Measurements from ENCODE around the gene RPS6KA5.

The RPS6KA5 gene

DNA sequence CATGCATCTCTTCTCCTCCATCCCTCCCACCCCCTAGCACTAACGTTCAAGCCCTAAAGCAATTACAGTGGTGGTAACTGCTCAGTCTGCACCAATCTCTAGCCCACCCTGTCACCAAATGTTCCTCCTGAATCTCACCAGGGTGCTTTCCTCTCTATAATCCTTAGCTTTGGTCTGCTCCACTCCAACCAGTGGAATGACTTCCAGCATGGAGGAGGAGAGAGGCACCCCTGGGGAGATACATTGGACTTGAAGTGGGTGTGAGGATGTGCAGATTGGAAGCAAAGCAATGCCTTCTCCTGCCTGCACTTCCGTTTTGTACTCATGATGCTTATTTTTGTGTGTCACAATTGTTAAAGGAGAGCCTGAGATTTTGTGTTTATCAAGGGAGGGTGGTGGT is 24.1 kb upstream of the RPS6KA5 start:
- Histone ChIP-seq H3K36me3 (ENCODE audit: insufficient read depth, low read length) (no peaks in the 10 kb centered on the region), H3K4me1 (ENCODE audit: insufficient read depth, low read length) (no peaks in the 10 kb centered on the region), H3K9ac (ENCODE audit: low read depth, low read length) (no peak overlapping the region), H3K9me3 (ENCODE audit: control insufficient read depth, insufficient read depth, low read length) (no peaks in the 10 kb centered on the region)

DNA sequence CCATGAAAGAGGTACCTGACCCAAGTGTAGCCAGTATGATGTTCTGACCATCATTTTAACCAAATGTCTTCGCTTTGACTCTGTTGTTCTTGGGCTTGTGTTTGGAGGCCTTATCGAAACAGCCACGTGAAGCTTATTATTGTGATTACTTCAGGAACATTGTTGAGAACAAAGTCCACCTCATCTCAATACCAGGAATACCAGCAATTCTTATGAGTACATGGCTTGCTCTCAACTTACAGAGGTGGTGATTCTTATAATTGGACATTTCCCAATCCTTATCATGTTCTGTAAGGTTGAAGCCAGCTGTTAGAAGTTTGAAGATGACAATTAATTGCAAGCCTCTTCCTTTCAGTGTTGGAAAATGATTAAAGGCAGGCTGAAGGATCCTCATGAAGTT is 21.8 kb upstream of the RPS6KA5 start:
- no peaks in the 10 kb centered on the region for H3K36me3 ChIP-seq (ENCODE audit: insufficient read depth, low read length)
- peaks cover 2% of the 10 kb centered on the region; the same call in 1 of the 2 replicates for H3K4me1 ChIP-seq (ENCODE audit: insufficient read depth, low read length)
- H3K9me3 ChIP-seq (ENCODE audit: control insufficient read depth, insufficient read depth, low read length), result no peaks in the 10 kb centered on the region
- no peak overlapping the region for H3K9ac ChIP-seq (ENCODE audit: low read depth, low read length)

DNA sequence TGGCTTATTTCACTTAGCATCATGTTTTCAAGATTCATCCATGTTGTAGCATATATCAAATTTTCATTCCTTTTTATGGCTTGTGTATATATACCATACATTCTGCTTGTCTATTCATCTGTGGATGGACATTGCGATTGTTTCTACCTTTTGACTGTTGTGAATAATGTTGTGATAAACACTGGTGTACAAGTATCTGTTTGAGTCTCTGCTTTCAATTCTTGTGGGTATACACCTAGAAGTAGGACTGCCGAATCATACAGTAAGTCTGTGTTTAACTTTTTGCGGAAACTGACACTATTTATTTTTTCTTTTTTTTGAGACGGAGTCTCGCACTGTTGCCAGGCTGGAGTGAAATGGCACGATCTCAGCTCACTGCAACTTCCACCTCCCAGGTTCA is 19.6 kb upstream of the RPS6KA5 start:
- peaks cover 2% of the 10 kb centered on the region; the same call in 1 of the 2 replicates for H3K4me1 ChIP-seq (ENCODE audit: insufficient read depth, low read length)
- no peaks in the 10 kb centered on the region for H3K36me3 ChIP-seq (ENCODE audit: insufficient read depth, low read length)
- no peak overlapping the region for H3K9ac ChIP-seq (ENCODE audit: low read depth, low read length)
- no peaks in the 10 kb centered on the region for H3K9me3 ChIP-seq (ENCODE audit: control insufficient read depth, insufficient read depth, low read length)

DNA sequence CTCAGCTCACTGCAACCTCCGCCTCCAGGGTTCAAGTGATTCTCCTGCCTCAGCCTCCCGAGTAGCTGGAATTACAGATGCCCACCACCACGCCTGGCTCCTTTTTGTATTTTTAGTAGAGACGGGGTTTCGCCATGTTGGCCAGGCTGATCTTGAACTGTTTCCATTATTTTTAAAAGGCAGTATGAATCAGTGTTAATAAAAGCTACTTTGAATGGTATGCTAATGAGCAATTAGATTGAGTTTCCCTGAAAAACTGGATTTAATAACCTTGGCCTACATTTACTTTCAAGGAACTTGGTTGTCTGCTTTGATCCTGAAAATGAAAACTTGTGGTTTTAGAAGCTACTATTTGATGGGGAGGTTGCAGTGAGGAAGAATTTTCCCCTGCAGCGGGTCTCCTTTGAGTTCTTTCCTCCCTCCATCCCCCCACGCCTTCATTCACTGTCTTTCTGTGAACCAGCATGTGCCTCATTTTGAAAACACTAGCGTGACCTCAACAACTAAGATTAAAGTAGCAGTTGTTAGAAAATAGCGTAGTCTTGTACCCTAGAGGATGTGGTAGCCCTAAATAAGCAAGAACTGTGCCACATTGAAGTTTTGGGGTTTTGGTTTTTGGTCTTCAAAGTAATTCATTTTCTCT is 17.8 kb upstream of the RPS6KA5 start:
- peaks cover 2% of the 10 kb centered on the region; the same call in 1 of the 2 replicates for H3K4me1 ChIP-seq (ENCODE audit: insufficient read depth, low read length)
- no peaks in the 10 kb centered on the region for H3K36me3 ChIP-seq (ENCODE audit: insufficient read depth, low read length)
- no peaks in the 10 kb centered on the region for H3K9me3 ChIP-seq (ENCODE audit: control insufficient read depth, insufficient read depth, low read length)
- no peak overlapping the region for H3K9ac ChIP-seq (ENCODE audit: low read depth, low read length)

GRCh38 chr14:91075553-91075952 is 15.1 kb upstream of the RPS6KA5 start:
- no peaks in the 10 kb centered on the region for H3K36me3 ChIP-seq (ENCODE audit: insufficient read depth, low read length)
- H3K9me3 ChIP-seq (ENCODE audit: control insufficient read depth, insufficient read depth, low read length), result no peaks in the 10 kb centered on the region
- peaks cover 2% of the 10 kb centered on the region; the same call in 1 of the 2 replicates for H3K4me1 ChIP-seq (ENCODE audit: insufficient read depth, low read length)
- no peak overlapping the region for H3K9ac ChIP-seq (ENCODE audit: low read depth, low read length)

DNA sequence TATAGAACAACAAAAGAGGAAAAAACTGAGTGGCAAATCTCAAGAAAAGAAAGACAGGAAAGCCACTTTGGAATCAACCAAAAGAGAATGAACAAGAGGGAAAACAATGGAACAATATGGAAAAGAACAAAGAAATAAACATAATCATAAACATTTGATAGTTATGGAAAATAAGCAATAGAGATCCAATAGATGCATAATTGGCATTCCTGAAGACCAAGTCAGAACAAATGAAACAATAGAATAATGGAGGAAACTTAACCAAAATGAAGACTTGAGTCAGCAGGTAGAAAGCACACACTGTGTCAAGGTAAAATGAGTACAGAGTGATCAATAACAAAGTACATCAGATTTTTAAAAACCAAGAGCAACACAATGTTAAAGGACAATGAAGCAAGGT is 10.1 kb upstream of the RPS6KA5 start:
- Histone ChIP-seq H3K9me3 (ENCODE audit: control insufficient read depth, insufficient read depth, low read length) (no peaks in the 10 kb centered on the region), H3K9ac (ENCODE audit: low read depth, low read length) (no peak overlapping the region), H3K36me3 (ENCODE audit: insufficient read depth, low read length) (no peaks in the 10 kb centered on the region), H3K4me1 (ENCODE audit: insufficient read depth, low read length) (no peaks in the 10 kb centered on the region)

- no peaks in the 10 kb centered on the region for H3K9me3 ChIP-seq (ENCODE audit: control insufficient read depth, insufficient read depth, low read length)
Measured at GRCh38 chr14:91068642-91069041, 8.2 kb upstream of the RPS6KA5 start.

DNA sequence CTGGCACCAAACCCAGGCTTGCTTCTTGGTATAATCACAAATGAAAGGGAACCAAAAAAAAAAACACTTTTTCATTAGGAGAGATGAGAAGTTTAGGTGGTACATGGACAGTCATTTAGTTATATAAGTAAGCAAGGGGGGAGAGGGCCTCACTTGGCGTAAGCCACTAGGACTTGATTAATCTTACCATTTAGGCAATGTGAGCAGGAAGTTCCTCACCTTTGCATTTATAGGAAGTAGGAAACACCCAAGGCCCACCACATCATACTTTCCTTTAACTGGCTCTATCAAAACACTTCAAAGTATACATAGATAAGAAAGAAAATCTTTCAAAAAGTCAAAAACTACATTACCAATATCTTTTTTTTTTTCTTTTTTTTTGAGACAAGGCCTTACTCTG is 6.7 kb upstream of the RPS6KA5 start:
- Histone ChIP-seq H3K9me3 (ENCODE audit: control insufficient read depth, insufficient read depth, low read length) (no peaks in the 10 kb centered on the region), H3K9ac (ENCODE audit: low read depth, low read length) (no peak overlapping the region), H3K36me3 (ENCODE audit: insufficient read depth, low read length) (no peaks in the 10 kb centered on the region)

More at GRCh38 chr14:91068642-91069041, 8.2 kb upstream of the RPS6KA5 start:
- Histone ChIP-seq H3K9ac (ENCODE audit: low read depth, low read length) (no peak overlapping the region), H3K36me3 (ENCODE audit: insufficient read depth, low read length) (no peaks in the 10 kb centered on the region), H3K4me1 (ENCODE audit: insufficient read depth, low read length) (no peaks in the 10 kb centered on the region)

DNA sequence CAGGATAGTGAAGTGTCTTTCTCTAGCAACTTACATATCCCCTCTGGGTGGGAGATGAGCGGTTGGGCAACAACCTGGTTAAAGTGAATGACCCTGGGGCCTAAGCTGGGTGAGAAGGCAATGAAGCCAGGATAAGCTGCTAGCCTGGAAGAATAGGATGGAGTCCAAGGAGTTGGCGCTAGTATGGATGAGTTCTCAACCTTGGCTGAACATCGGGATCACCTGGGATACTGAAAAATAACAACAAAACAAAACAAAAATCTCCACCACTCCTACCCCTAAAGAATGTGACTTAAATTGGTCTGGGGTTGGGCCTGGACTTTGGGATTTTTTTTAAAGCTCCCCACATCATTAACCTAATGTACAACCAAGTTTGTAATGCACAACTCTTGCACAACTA is 4.8 kb upstream of the RPS6KA5 start:
- Histone ChIP-seq H3K4me1 (ENCODE audit: insufficient read depth, low read length) (no peaks in the 10 kb centered on the region), H3K9me3 (ENCODE audit: control insufficient read depth, insufficient read depth, low read length) (no peaks in the 10 kb centered on the region), H3K9ac (ENCODE audit: low read depth, low read length) (no peak overlapping the region), H3K36me3 (ENCODE audit: insufficient read depth, low read length) (no peaks in the 10 kb centered on the region)

More for the DNA sequence above, 6.7 kb upstream of the RPS6KA5 start:
- no peaks in the 10 kb centered on the region for H3K4me1 ChIP-seq (ENCODE audit: insufficient read depth, low read length)

DNA sequence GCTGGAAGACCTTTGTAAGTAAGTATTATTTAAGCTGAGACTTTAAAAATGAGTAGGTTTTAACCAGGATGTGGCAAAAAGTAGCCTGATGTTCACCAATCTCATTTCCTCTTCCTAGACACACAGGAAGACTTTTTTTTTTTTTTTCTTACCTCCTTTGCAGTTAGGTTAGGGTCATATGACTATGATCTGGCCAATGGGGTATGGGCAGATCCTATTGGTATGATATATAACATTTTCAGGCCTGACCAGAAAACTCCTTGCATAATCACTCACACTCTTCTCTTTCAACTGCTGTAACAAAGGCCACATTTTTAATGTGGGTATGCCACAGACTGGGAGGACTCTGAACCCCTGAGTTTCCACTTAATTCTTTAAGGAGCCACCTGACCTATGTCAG is 2.7 kb upstream of the RPS6KA5 start:
- Histone ChIP-seq H3K4me1 (ENCODE audit: insufficient read depth, low read length) (no peaks in the 10 kb centered on the region), H3K36me3 (ENCODE audit: insufficient read depth, low read length) (no peaks in the 10 kb centered on the region), H3K9me3 (ENCODE audit: control insufficient read depth, insufficient read depth, low read length) (no peaks in the 10 kb centered on the region), H3K9ac (ENCODE audit: low read depth, low read length) (no peak overlapping the region)

DNA sequence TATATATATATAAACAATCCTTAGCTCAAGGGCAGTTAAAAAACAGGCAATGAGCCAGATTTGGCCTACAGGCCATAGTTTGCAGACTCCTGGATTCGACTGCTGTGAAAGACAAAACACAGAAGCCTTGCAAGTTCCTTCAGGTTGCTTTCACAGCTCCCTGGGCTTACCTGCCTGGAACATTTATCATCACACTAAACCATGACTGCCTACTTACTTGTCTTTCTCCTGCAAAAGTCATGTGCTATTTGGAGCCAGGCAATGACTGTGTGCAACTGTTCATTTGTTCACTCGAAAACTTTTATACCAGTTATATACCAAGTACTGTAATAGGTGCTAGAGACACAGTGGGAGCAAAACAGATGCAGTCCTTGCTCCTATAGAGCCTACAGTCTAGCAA is 2.2 kb upstream of the RPS6KA5 start:
- H3K9me3 ChIP-seq (ENCODE audit: control insufficient read depth, insufficient read depth, low read length), result no peaks in the 10 kb centered on the region
- H3K9ac ChIP-seq (ENCODE audit: low read depth, low read length), result no peak overlapping the region
- H3K36me3 ChIP-seq (ENCODE audit: insufficient read depth, low read length), result no peaks in the 10 kb centered on the region
- H3K4me1 ChIP-seq (ENCODE audit: insufficient read depth, low read length), result no peaks in the 10 kb centered on the region

GRCh38 chr14:91061056-91061887 is 831 bp upstream of the RPS6KA5 start:
- Histone ChIP-seq H3K36me3 (ENCODE audit: insufficient read depth, low read length) (no peaks in the 10 kb centered on the region), H3K9ac (ENCODE audit: low read depth, low read length) (peak overlapping the region; percentile 67), H3K4me1 (ENCODE audit: insufficient read depth, low read length) (no peaks in the 10 kb centered on the region), H3K9me3 (ENCODE audit: control insufficient read depth, insufficient read depth, low read length) (no peaks in the 10 kb centered on the region)

GRCh38 chr14:91059576-91060350 is 678 bp downstream of the RPS6KA5 start:
- Histone ChIP-seq H3K9ac (ENCODE audit: low read depth, low read length) (peak overlapping the region; percentile 92), H3K9me3 (ENCODE audit: control insufficient read depth, insufficient read depth, low read length) (no peaks in the 10 kb centered on the region), H3K4me1 (ENCODE audit: insufficient read depth, low read length) (no peaks in the 10 kb centered on the region), H3K36me3 (ENCODE audit: insufficient read depth, low read length) (no peaks in the 10 kb centered on the region)

DNA sequence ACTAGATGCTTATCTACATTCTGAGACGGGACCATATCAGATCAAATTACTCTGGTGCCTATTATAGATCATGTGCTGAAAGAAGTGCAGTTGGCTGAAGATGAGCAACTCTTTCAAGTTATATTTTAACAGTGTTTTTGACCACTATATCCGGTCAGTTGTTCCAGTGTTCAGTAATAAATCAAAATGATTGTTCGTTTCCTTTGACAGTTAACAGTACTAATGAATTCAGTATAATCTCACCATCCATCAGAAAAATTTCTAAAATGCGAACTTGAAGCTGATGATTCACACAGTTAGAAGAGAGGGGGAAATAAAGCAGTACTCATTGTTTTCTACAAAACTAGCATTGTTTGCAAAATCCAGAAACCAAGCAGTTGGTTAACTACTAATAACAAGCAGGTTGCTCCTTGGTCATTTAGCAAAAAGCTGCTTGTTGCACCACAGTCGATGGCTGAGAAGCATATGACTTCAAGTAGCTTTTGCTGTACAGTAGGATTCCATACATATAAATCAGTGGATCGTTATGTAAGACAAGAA is 2.3 kb downstream of the RPS6KA5 start:
- no peaks in the 10 kb centered on the region for H3K4me1 ChIP-seq (ENCODE audit: insufficient read depth, low read length)
- H3K36me3 ChIP-seq (ENCODE audit: insufficient read depth, low read length), result no peaks in the 10 kb centered on the region
- H3K9ac ChIP-seq (ENCODE audit: low read depth, low read length), result no peak overlapping the region
- no peaks in the 10 kb centered on the region for H3K9me3 ChIP-seq (ENCODE audit: control insufficient read depth, insufficient read depth, low read length)
